Brain microvascular endothelial cell (primary cell): Measurements from ENCODE around the gene H1-8.

Experiments used
- DNase-seq: peaks from one replicate; pipeline ENCODE4 v3.0.0-alpha.2; 2020
- H3K27ac ChIP-seq: fragments of 250-450 bp; sonication (Bioruptor Pico); 2 replicates; pipeline ENCODE4 v1.5.1; 2020; ENCODE audit warnings: mild to moderate bottlenecking, moderate library complexity
- H3K27me3 ChIP-seq: fragments of 250-450 bp; sonication (Bioruptor Pico); replicated peaks from 2 replicates; pipeline ENCODE4 v1.5.1; 2020; ENCODE audit warnings: mild to moderate bottlenecking
- H3K36me3 ChIP-seq: fragments of 250-450 bp; sonication (Bioruptor Pico); replicated peaks from 2 replicates; pipeline ENCODE4 v1.5.1; 2020; ENCODE audit warnings: mild to moderate bottlenecking
- H3K4me3 ChIP-seq: 2 replicates; pipeline ENCODE4 v1.5.1; 2011; ENCODE audit warnings: low read depth, mild to moderate bottlenecking, control low read depth, low read length, moderate library complexity
- CTCF ChIP-seq: IDR thresholded peaks from 2 replicates; pipeline ENCODE4 v1.5.1; 2011; ENCODE audit warnings: low read depth, mild to moderate bottlenecking, moderate library complexity, low read length, control low read depth, inconsistent platforms; ENCODE audit errors: missing control alignments
- in situ Hi-C: cut with HindIII; loops from 2 replicates; pipeline ENCODE4 v1.10.0; 2017; ENCODE audit warnings: low sequenced_read_pairs, low pct_ligation_motif_present

The H1-8 gene

DNA sequence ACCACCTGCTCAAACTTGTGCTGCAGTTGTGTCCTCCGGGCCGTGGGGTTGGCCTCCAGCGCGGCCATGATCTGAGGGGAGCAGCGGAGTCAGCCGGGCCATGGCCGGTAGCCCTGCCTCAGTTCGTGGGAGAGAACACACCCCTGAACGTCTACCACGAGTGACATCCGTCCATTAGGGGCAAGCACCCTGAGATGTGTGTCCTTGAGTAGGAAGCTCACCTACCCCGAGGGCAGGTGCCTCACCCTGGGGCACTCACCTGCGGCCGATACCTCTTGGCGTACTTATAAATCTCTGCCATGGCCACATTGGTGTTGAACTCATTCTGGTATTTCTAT is 13.4 kb downstream of the H1-8 start:
- no peak for TF ChIP-seq CTCF
- H3K27ac ChIP-seq = no peak overlapping the region
- in situ Hi-C loops = no loop called here

DNA sequence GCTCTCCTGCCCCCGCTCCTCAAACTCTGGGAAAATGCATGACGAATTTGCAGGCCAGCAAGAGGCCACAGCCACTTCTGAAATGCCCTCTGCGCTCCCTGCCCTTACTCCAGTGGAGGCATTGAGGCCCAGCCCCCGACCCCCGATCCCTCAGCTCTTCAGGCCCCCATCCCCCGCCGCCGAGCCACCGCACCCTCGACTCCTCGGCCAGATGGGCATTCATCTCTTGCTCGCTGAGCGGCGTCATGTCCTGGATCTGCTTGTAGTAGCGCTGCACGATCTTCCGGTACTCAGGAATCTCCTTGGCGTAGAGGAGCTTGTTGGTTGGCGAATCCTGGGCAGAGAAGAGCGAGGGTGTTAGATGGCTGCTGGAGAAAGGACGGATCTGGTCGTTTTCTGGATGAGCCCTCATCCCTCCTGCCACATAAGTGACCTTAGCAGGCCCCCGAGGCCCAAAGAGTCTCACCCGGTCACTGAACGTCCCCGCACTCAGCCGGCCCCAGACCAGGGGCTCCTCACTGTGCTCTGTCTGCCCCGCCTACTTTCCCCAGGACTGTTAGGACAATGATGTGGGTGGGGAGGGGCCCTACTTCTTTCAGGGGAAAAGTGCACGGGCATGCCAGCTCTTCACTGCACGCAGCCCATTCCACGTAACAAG is 14.0 kb downstream of the H1-8 start:
- TF ChIP-seq CTCF = no peak
- Histone ChIP-seq H3K4me3 (no peak overlapping the region), H3K36me3 (peaks cover 29% of the 10 kb centered on the region), H3K27me3 (no peaks in the 10 kb centered on the region), H3K27ac (no peak overlapping the region)
- in situ Hi-C loops = no loop called here
- DNase-seq = no peak

More for the DNA sequence above, 13.4 kb downstream of the H1-8 start:
- Histone ChIP-seq H3K4me3 (no peak overlapping the region), H3K36me3 (peaks cover 26% of the 10 kb centered on the region), H3K27me3 (no peaks in the 10 kb centered on the region)
- DNase-seq = no peak

DNA sequence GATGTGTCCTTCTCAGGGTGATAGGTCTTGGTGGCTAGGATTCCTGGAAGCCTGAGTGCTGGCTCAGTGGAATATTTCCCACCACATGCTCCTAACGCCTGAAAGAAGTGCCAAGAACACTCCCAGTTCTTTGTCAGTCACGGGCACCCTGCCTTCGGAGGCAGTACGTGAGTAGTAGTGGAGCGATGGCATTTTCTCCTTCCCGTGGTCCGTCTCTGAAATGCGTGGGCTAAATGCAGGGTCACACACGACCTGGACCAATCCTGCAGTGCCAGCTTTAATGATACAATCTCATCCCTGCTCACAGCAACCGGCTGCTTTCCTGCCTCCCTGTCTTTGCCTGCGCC is 14.5 kb downstream of the H1-8 start:
- no peak for DNase-seq
- no peak overlapping the region for H3K4me3 ChIP-seq
- no peak for TF ChIP-seq CTCF
- peaks cover 34% of the 10 kb centered on the region for H3K36me3 ChIP-seq
- H3K27ac ChIP-seq = no peak overlapping the region
- H3K27me3 ChIP-seq = no peaks in the 10 kb centered on the region
- in situ Hi-C loops = no loop called here

DNA sequence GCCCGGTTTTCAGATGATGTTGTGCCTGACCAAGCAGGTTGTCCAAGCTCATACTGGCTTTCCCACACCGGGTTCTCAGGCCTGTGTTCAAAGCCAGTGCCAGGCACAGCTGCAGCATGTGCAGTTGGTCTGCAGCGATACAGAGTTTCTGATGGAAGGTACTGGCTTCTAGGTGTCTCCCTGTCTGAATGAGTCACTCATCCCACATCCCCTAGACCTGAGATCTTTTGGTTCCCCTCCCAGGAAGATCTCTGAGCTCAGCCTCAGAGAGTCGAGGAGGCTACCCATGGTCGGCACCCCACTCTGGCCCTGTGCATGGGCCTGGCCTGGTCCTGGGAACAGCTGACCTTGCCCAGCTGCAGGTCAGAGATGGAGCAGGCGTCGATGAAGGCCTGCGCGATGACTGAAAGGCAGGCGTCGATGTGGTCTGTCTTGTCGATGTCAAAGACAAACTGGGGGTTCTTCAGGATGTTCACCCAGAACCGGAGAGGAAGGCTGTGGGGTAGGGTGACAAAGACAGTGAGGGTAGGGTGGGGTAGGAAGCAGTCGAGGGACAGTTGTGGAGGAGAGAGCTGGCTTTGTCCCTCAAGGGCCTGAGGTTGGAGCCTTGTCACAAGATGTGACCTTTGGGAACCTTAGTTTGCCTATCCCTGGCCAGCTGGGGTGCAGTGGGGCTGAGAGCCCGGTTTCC is 15.3 kb downstream of the H1-8 start:
- no peak overlapping the region for H3K4me3 ChIP-seq
- in situ Hi-C loops = no loop called here
- H3K27ac ChIP-seq = no peak overlapping the region
- TF ChIP-seq CTCF = no peak
- peaks cover 41% of the 10 kb centered on the region for H3K36me3 ChIP-seq
- no peaks in the 10 kb centered on the region for H3K27me3 ChIP-seq
- no peak for DNase-seq

DNA sequence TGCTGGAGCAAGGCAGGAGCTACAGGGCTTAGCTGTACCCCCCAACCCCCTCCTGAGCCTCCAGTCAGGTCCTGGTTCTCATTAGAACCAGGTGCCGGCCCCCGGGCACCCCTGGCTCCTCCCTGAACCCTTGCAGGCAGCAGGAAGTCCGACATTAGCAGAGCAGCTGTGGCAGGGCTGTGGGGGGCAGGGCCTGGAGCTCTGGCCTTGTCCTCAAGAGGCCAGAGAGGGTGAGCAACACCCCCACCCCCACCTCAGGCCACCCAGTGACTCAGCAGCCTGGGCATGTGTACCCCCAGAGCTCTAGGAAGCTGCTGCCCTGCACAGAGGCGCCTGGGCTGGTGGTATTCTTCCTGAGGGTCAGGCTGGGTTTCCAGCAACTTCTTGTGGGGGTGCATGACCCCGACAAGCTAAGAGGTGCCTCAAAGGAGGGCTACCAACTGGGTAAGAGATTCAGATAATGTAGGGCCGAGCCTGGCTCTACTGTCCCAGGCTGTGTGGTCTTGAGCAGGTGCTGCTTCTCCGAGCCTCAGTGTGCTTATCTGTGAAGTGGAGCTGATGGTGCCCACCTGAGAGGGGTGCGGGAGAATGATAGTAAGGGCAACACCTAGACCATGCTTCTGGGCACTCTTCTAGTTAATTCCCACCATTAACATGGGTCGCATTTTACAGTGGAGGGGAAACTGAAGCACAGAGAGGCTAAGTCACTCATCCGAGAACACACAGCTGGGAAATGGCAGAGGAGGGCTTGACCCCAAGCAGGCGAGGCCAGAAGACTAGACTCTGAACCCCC is 16.0 kb downstream of the H1-8 start:
- H3K4me3 ChIP-seq = no peak overlapping the region
- TF ChIP-seq CTCF = no peak
- DNase-seq = no peak
- peaks cover 46% of the 10 kb centered on the region for H3K36me3 ChIP-seq
- H3K27me3 ChIP-seq = no peaks in the 10 kb centered on the region
- no peak overlapping the region for H3K27ac ChIP-seq
- in situ Hi-C loops = no loop called here
